ENCODE measurements around the gene DTNB. TPM values are rescaled to one million over a fixed set of nuclear protein-coding genes. Genes with fewer than 3 reads are reported as not detected.
A peak's percentile ranks its signal among the peaks of the same experiment; 100 is the strongest.

Gene DTNB
- total RNA-seq, 4 donors from 2014 or later: 2.2 to 7.8 (median 3.9) TPM

DNA sequence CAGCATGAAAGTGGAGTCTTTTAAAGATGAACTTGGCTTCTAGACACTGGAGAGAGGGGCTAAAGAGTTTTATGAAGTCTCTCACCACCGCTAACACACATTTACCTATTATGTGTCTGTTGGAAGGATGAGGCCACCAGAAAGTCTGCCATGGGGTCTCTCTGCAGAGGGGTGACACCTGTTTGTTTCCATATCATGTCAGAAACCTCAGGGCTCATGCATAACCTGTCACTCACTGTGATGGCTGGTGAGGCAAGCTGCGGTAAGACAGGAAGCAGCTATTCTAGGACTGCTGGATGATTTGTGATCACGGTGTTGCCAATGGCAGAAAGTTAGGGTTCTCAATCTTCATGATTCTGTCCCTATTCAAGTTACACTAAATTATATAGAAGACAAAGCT, 270.9 kb downstream of the DTNB start:
- DNase-seq: no peak
- Histone ChIP-seq H3K27me3 (no peaks in the 10 kb centered on the region), H3K36me3 (no peaks in the 10 kb centered on the region), H3K27ac (peak overlapping the region in 2 of 4 donors; percentile 41 to 49), H3K9me3 (no peaks in the 10 kb centered on the region), H3K4me1 (no peaks in the 10 kb centered on the region), H3K4me3 (no peak overlapping the region)
- TF ChIP-seq EP300 (IDR thresholded peaks at IDR 0.05; ENCODE audit: low read depth) (no peak), POLR2A (IDR thresholded peaks at IDR 0.05) (no peak), CTCF (IDR thresholded peaks at IDR 0.05) (no peak), POLR2AphosphoS5 (IDR thresholded peaks at IDR 0.05) (no peak)
- in situ Hi-C loops (cut with MboI; ENCODE audit: low pct_ligation_motif_present in 1 of 4, low pct_unique_long_range_greater_than_20kb in 1 of 4, low sequenced_read_pairs in 3 of 4): no loop called here
- 69 to 70% methylated on average over 2 to 3 of the region's 3 CpGs for WGBS, 2 donors (ENCODE audit: low coverage in 1 of 2)
- intact Hi-C loops (cut with DNase I; ENCODE audit: low total_unique reads): no loop called here

DNA sequence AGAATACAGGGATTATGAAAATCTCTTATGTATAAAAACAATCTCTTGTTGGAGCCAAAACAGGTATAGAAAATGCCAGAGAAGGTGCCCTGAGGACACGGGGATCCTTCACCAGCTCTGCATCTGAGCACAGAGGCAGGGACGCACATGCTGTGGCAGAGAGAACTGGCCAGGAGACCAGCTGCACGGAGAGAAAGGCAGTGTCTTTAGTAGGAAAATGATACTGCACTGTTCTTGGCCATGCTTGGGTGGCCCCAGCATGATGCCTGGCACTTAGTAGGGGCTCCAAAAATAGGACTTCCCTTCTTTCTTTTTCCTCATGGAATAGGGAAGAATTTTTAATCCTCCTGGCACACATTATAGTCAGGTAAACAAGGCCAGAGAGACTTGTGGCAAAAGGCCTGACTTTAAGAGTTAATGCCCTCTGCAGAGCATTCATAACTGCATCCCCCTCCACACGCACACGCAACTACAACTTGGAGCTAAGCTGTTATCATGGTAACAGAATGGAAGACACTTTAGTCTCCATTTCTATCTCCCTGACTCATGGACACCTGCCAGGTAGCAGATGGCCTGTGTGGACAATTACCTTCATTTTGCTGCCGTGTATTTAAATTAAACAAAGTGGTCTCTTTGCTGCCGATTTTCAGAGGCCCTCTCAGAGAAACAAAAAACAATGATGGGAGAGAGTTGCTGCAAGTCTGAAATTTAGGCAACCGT, 271.9 kb downstream of the DTNB start:
- TF ChIP-seq EP300 (IDR thresholded peaks at IDR 0.05; ENCODE audit: low read depth) (no peak), POLR2AphosphoS5 (IDR thresholded peaks at IDR 0.05) (no peak), POLR2A (IDR thresholded peaks at IDR 0.05) (no peak), CTCF (IDR thresholded peaks at IDR 0.05) (no peak)
- 66 to 70% methylated on average over 6 to 8 of the region's 8 CpGs for WGBS, 2 donors (ENCODE audit: low coverage in 1 of 2)
- H3K27ac ChIP-seq: peak overlapping the region in 2 of 4 donors; percentile 41 to 49
- no peak overlapping the region for H3K4me3 ChIP-seq
- in situ Hi-C loops (cut with MboI; ENCODE audit: low pct_ligation_motif_present in 1 of 4, low pct_unique_long_range_greater_than_20kb in 1 of 4, low sequenced_read_pairs in 3 of 4) (no loop called here), intact Hi-C loops (cut with DNase I; ENCODE audit: low total_unique reads) (no loop called here)
- DNase-seq: no peak
- H3K9me3 ChIP-seq: no peaks in the 10 kb centered on the region
- no peaks in the 10 kb centered on the region for H3K27me3 ChIP-seq
- H3K4me1 ChIP-seq: no peaks in the 10 kb centered on the region
- H3K36me3 ChIP-seq: no peaks in the 10 kb centered on the region

DNA sequence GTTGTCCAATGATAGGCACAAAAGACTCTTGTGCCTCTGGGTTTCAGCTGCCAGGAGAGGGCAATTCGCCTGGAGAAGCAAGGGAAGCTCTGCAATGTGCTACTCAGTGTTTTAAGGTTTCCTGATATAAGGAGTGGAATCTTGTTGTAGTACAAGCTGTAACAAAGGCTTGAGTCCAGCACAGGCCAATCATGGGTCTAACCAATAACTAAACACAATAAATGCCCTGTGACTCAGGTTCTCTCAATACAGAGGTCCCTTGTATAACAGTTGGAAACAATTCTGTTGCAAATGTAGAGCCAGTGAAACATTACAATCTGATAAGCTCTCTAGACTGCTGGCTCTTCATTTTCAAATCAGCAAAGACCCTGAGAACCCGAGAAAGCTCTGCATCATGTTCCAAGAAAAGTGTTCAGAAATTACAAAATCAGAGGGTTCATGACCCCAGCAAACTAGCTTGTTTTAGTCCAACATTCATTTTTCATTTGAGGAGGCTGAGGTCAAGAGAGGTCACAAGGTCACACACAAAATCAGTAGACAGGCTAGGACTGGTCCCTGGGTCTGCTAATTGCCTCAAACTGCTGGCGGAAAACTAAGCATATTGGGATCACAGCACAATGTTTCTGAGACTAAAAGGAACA, 272.7 kb downstream of the DTNB start:
- no peaks in the 10 kb centered on the region for H3K36me3 ChIP-seq
- H3K27ac ChIP-seq: peak overlapping the region in 1 of 4 donors; percentile 49
- WGBS, 2 donors (ENCODE audit: low coverage in 1 of 2): 68 to 79% methylated on average over 2 to 3 of the region's 3 CpGs
- H3K9me3 ChIP-seq: no peaks in the 10 kb centered on the region
- no peak for DNase-seq
- TF ChIP-seq POLR2A (IDR thresholded peaks at IDR 0.05) (no peak), POLR2AphosphoS5 (IDR thresholded peaks at IDR 0.05) (no peak), CTCF (IDR thresholded peaks at IDR 0.05) (no peak)
- intact Hi-C loops (cut with DNase I; ENCODE audit: low total_unique reads): no loop called here
- in situ Hi-C loops (cut with MboI; ENCODE audit: low pct_ligation_motif_present in 1 of 4, low pct_unique_long_range_greater_than_20kb in 1 of 4, low sequenced_read_pairs in 3 of 4): no loop called here
- no peak overlapping the region for H3K4me3 ChIP-seq
- H3K27me3 ChIP-seq: no peaks in the 10 kb centered on the region
- H3K4me1 ChIP-seq: no peaks in the 10 kb centered on the region

DNA sequence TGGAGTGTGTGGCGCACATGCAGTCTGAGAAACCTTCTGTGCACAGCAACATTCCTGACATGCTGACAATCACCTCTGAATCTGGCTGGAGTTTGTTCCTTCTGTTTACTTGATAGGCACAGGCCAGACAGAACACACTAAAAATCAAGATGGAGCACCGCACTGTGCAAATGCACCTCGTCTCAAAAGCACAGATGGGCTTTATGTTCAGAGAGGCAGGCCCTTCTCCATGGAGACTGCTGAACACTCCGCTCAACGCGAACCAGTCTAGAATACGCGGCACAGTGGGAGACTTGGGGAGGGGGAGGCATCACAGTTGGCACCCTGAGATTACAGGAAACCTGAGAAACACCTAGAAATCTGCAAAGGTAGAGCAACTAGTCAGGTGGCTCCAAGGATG, 273.2 kb downstream of the DTNB start:
- in situ Hi-C loops (cut with MboI; ENCODE audit: low pct_ligation_motif_present in 1 of 4, low pct_unique_long_range_greater_than_20kb in 1 of 4, low sequenced_read_pairs in 3 of 4) (no loop called here), intact Hi-C loops (cut with DNase I; ENCODE audit: low total_unique reads) (no loop called here)
- Histone ChIP-seq H3K4me1 (no peaks in the 10 kb centered on the region), H3K9me3 (no peaks in the 10 kb centered on the region), H3K4me3 (no peak overlapping the region), H3K36me3 (no peaks in the 10 kb centered on the region), H3K27me3 (no peaks in the 10 kb centered on the region), H3K27ac (no peak overlapping the region)
- DNase-seq: no peak
- WGBS, 2 donors (ENCODE audit: low coverage in 1 of 2): 94 to 100% methylated on average over 4 to 8 of the region's 8 CpGs
- TF ChIP-seq CTCF (IDR thresholded peaks at IDR 0.05): no peak
- no peak for TF ChIP-seq EP300 (IDR thresholded peaks at IDR 0.05; ENCODE audit: low read depth)
- TF ChIP-seq POLR2AphosphoS5 (IDR thresholded peaks at IDR 0.05): no peak
- no peak for TF ChIP-seq POLR2A (IDR thresholded peaks at IDR 0.05)
